Measurements from ENCODE around the gene TOX2. TPM values are rescaled to one million over a fixed set of nuclear protein-coding genes. Genes with fewer than 3 reads are reported as not detected.

Gene TOX2
- total RNA-seq, 1 experiment from 2014 or later = 1.8 TPM

GRCh38 chr20:43962530-43962929 is 47.9 kb downstream of the TOX2 start:
- POLR2A ChIA-PET (ENCODE audit: unreplicated experiment) = no interaction called here

GRCh38 chr20:43963233-43963632 is 48.6 kb downstream of the TOX2 start:
- intact Hi-C loops (cut with micrococcal nuclease) = no loop called here
- Histone ChIP-seq H3K4me1 (ENCODE audit: insufficient read depth, low read length) (peaks cover 8% of the 10 kb centered on the region), H3K27ac (ENCODE audit: low read length) (no peak overlapping the region), H3K9me2 (replicated peaks; ENCODE audit: low read length) (no peaks in the 10 kb centered on the region), H3F3A (ENCODE audit: low read length, unreplicated experiment) (no peaks in the 10 kb centered on the region), H3K4me3 (ENCODE audit: low read length) (no peak overlapping the region), H3K9me3 (ENCODE audit: low read length) (no peaks in the 10 kb centered on the region), H3K4me2 (ENCODE audit: low read length) (no peak overlapping the region), H3K9ac (ENCODE audit: low read length) (no peak overlapping the region), H3K36me3 (ENCODE audit: low read depth, low read length) (no peaks in the 10 kb centered on the region), H2AFZ (ENCODE audit: low read length) (no peak overlapping the region), H4K20me1 (ENCODE audit: low read length) (no peaks in the 10 kb centered on the region), H3K27me3 (ENCODE audit: low read length) (no peaks in the 10 kb centered on the region), H3K79me2 (ENCODE audit: low read length) (no peaks in the 10 kb centered on the region)
- DNase-seq = no peak
- ChIA-PET POLR2A (ENCODE audit: unreplicated experiment) (no interaction called here), CTCF (no interaction called here)
- no peak for ATAC-seq
- BruUV-seq (replicated peaks) = no TSS peak
- TF ChIP-seq CTCF (conservative IDR thresholded peaks at IDR 0.05; ENCODE audit: low read depth, low read length) (no peak), EZH2phosphoT487 (IDR thresholded peaks at IDR 0.05; ENCODE audit: borderline replicate concordance, low read length) (no peak), EZH2 (IDR thresholded peaks at IDR 0.05; ENCODE audit: low read length, unreplicated experiment) (no peak)

More at GRCh38 chr20:43962530-43962929, 47.9 kb downstream of the TOX2 start:
- Histone ChIP-seq H3K4me3 (ENCODE audit: low read length) (no peak overlapping the region), H3K27me3 (ENCODE audit: low read length) (no peaks in the 10 kb centered on the region), H3K4me1 (ENCODE audit: insufficient read depth, low read length) (peaks cover 8% of the 10 kb centered on the region), H3K36me3 (ENCODE audit: low read depth, low read length) (no peaks in the 10 kb centered on the region), H4K20me1 (ENCODE audit: low read length) (no peaks in the 10 kb centered on the region), H3K27ac (ENCODE audit: low read length) (no peak overlapping the region), H2AFZ (ENCODE audit: low read length) (no peak overlapping the region), H3K9ac (ENCODE audit: low read length) (no peak overlapping the region), H3K9me3 (ENCODE audit: low read length) (no peaks in the 10 kb centered on the region), H3K9me2 (replicated peaks; ENCODE audit: low read length) (no peaks in the 10 kb centered on the region), H3F3A (ENCODE audit: low read length, unreplicated experiment) (no peaks in the 10 kb centered on the region), H3K4me2 (ENCODE audit: low read length) (no peak overlapping the region), H3K79me2 (ENCODE audit: low read length) (no peaks in the 10 kb centered on the region)
- no TSS peak for BruUV-seq (replicated peaks)
- intact Hi-C loops (cut with micrococcal nuclease) = no loop called here
- no peak for DNase-seq
- ATAC-seq = no peak
- CTCF ChIA-PET = no interaction called here
- TF ChIP-seq EZH2 (IDR thresholded peaks at IDR 0.05; ENCODE audit: low read length, unreplicated experiment) = no peak
- TF ChIP-seq EZH2phosphoT487 (IDR thresholded peaks at IDR 0.05; ENCODE audit: borderline replicate concordance, low read length) = no peak
- no peak for TF ChIP-seq CTCF (conservative IDR thresholded peaks at IDR 0.05; ENCODE audit: low read depth, low read length)

- ChIA-PET CTCF (no interaction called here), POLR2A (ENCODE audit: unreplicated experiment) (no interaction called here)
- H3F3A ChIP-seq (ENCODE audit: low read length, unreplicated experiment) = no peaks in the 10 kb centered on the region
- no peak overlapping the region for H2AFZ ChIP-seq (ENCODE audit: low read length)
- intact Hi-C loops (cut with micrococcal nuclease) = no loop called here
- no TSS peak for BruUV-seq (replicated peaks)
- H4K20me1 ChIP-seq (ENCODE audit: low read length) = no peaks in the 10 kb centered on the region
- no peaks in the 10 kb centered on the region for H3K9me2 ChIP-seq (replicated peaks; ENCODE audit: low read length)
- no peaks in the 10 kb centered on the region for H3K79me2 ChIP-seq (ENCODE audit: low read length)
- H3K9me3 ChIP-seq (ENCODE audit: low read length) = no peaks in the 10 kb centered on the region
- H3K4me1 ChIP-seq (ENCODE audit: insufficient read depth, low read length) = peaks cover 8% of the 10 kb centered on the region
- H3K4me3 ChIP-seq (ENCODE audit: low read length) = no peak overlapping the region
- TF ChIP-seq CTCF (conservative IDR thresholded peaks at IDR 0.05; ENCODE audit: low read depth, low read length) (no peak), EZH2 (IDR thresholded peaks at IDR 0.05; ENCODE audit: low read length, unreplicated experiment) (no peak), EZH2phosphoT487 (IDR thresholded peaks at IDR 0.05; ENCODE audit: borderline replicate concordance, low read length) (no peak)
- no peak overlapping the region for H3K9ac ChIP-seq (ENCODE audit: low read length)
- no peaks in the 10 kb centered on the region for H3K36me3 ChIP-seq (ENCODE audit: low read depth, low read length)
- DNase-seq = peak; percentile 56
- H3K27me3 ChIP-seq (ENCODE audit: low read length) = no peaks in the 10 kb centered on the region
- ATAC-seq = peak; percentile 31; the same call in 1 of the 2 replicates
- no peak overlapping the region for H3K4me2 ChIP-seq (ENCODE audit: low read length)
- no peak overlapping the region for H3K27ac ChIP-seq (ENCODE audit: low read length)
Measured at GRCh38 chr20:43963872-43964791, 49.5 kb downstream of the TOX2 start.

Data from PC-3 (cell line).